BJ (cell line): ENCODE results near the gene TRMO. TPM values are rescaled to one million over a fixed set of nuclear protein-coding genes. Genes with fewer than 3 reads are reported as not detected.

Experiments used
- CTCF ChIA-PET: fragments of 350-600 bp; formaldehyde crosslinking; extraction: SDS; loops from one replicate; lab custom pipeline; 2021; ENCODE audit warnings: antibody characterized with exemption, inconsistent platforms; lab: Yijun Ruan, JAX
- POLR2A ChIA-PET: fragments of 300-600 bp; sonication (Branson Sonifier 250); formaldehyde crosslinking; extraction: SDS; loops from one replicate; lab custom pipeline; 2021; ENCODE audit warnings: antibody characterized with exemption; lab: Charles Lee
- DNase-seq: peaks from one replicate; pipeline ENCODE4 v3.0.0-alpha.2; 2011; ENCODE audit warnings: low read depth
- H3K27me3 ChIP-seq: 2 replicates; pipeline ENCODE4 v1.6.0; 2011; ENCODE audit warnings: low read length; ENCODE audit not compliant: control insufficient read depth, insufficient read depth
- H3K36me3 ChIP-seq: 2 replicates; pipeline ENCODE4 v1.5.1; 2011; ENCODE audit warnings: low read length; ENCODE audit not compliant: control insufficient read depth, insufficient read depth
- H3K4me3 ChIP-seq: 2 replicates; pipeline ENCODE4 v1.5.1; 2011; ENCODE audit warnings: low read depth, mild to moderate bottlenecking, control low read depth, low read length
- polyA plus RNA-seq: library from polyadenylated mRNA; depleted of rRNA; stranded (reverse); fragments of >200 nt; gene quantifications from 2 replicates; pipeline ENCODE4 v1.2.3, GENCODE V29; 2011
- TF ChIP-seq, protein P1 (sequence below): IDR thresholded peaks from 2 replicates; pipeline ENCODE4 v1.5.1; 2011; ENCODE audit warnings: low read depth, mild to moderate bottlenecking, control low read depth, inconsistent platforms, low read length, moderate library complexity; ENCODE audit not compliant: insufficient read depth

The TRMO gene
- polyA plus RNA-seq, 1 experiment, result 11.2 TPM

DNA sequence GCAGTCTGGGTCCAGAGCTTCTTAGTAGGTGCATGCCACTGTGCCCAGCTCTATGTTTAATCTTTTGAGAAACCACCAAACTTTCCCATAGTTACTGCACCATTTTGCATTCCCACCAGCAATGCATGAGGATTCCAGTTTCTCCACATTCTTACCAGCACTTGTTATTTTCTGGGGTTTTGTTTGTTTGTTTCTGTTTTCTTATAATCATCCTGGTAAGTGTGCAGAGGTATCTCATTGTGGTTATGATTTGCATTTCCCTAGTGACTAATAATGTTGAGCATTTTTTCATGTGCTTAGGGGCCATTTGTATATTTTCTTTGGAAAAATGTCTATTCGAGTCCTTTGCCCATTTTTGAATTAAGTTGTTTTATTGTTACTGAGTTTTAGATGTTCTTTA lies 57.9 kb downstream of the TRMO start:
- ChIA-PET POLR2A (interaction anchor here (0.7 to 0.8 kb wide), 2 partner anchors 158 to 192 kb away, joined by 3 read pairs; no protein-coding TSS in a partner anchor), CTCF (interaction anchor here (0.6 to 0.7 kb wide), 2 partner anchors 14 to 128 kb away, joined by 3 read pairs; no protein-coding TSS in a partner anchor)
- H3K36me3 ChIP-seq, result no peaks in the 10 kb centered on the region
- no peak for DNase-seq
- TF ChIP-seq, protein P1, sequence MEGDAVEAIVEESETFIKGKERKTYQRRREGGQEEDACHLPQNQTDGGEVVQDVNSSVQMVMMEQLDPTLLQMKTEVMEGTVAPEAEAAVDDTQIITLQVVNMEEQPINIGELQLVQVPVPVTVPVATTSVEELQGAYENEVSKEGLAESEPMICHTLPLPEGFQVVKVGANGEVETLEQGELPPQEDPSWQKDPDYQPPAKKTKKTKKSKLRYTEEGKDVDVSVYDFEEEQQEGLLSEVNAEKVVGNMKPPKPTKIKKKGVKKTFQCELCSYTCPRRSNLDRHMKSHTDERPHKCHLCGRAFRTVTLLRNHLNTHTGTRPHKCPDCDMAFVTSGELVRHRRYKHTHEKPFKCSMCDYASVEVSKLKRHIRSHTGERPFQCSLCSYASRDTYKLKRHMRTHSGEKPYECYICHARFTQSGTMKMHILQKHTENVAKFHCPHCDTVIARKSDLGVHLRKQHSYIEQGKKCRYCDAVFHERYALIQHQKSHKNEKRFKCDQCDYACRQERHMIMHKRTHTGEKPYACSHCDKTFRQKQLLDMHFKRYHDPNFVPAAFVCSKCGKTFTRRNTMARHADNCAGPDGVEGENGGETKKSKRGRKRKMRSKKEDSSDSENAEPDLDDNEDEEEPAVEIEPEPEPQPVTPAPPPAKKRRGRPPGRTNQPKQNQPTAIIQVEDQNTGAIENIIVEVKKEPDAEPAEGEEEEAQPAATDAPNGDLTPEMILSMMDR, result no peak
- H3K4me3 ChIP-seq, result no peak overlapping the region
- peaks cover 26% of the 10 kb centered on the region for H3K27me3 ChIP-seq

- no peak overlapping the region for H3K4me3 ChIP-seq
- DNase-seq, result no peak
- ChIA-PET CTCF (interaction anchor here (0.5 kb wide), 1 partner anchor 39 kb away, joined by 4 read pairs; no protein-coding TSS in a partner anchor), POLR2A (no interaction called here)
- H3K36me3 ChIP-seq, result no peaks in the 10 kb centered on the region
- H3K27me3 ChIP-seq, result peaks cover 35% of the 10 kb centered on the region
- TF ChIP-seq, protein P1, result no peak
Observed at GRCh38 chr9:97863314-97863713, 59.0 kb downstream of the TRMO start.

DNA sequence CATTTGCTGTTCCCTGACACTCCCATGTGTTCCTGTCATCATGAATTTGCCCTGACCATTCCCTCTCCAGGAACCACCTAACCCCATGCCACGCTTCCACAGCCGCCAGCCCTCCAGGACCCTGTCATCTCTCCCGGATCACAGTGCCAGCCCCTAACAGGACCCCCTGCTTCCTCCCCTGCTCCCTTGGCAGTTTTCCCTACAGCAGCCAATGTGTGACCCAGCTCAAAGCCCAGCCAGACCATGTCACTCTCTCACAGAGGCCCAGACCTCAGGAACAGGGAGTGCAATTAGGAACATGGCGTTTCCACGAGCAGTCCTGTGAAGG lies 61.2 kb downstream of the TRMO start:
- no peak overlapping the region for H3K4me3 ChIP-seq
- ChIA-PET CTCF (interaction anchor here (1.0 kb wide), 1 partner anchor 124 kb away, joined by 3 read pairs; no protein-coding TSS in a partner anchor), POLR2A (no interaction called here)
- no peaks in the 10 kb centered on the region for H3K36me3 ChIP-seq
- no peak for DNase-seq
- peaks cover 54% of the 10 kb centered on the region for H3K27me3 ChIP-seq
- TF ChIP-seq, protein P1, result no peak

DNA sequence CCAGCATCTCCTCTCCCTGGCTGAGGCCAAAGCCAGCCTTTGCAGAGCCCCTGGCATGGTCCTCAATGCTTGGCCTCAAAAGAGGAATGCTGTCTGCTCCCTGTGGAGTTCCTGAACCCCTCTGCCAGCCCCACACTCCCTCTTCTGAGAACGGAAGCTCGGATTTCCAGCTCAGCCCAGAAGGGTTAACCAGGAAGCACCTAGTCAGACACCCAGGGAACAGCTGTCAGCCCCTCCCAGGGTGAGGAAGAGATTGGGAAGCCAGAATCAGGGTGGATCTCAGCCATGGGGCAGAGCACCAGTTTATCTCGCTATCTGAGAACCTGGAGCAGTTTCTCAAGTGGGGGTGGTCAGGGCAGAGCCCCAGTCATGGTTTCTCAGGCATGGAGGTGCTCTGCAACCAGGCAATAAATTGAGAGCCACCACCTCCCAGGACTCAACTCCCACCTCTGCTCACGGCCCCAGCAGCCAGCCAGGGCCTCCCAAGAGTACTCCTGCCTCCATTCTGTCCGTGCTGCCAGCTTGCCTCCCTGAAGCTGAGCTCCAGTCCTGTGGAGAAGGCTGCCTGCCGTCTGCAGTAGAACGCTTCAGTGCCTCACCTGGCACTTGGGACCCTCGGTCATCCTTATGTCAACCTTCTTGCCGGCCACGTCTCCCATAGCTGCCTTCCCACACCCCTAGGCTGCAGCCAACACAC lies 61.7 kb downstream of the TRMO start:
- ChIA-PET POLR2A (no interaction called here), CTCF (interaction anchor here (1.0 kb wide), 1 partner anchor 123 kb away, joined by 3 read pairs; no protein-coding TSS in a partner anchor)
- H3K27me3 ChIP-seq, result peaks cover 57% of the 10 kb centered on the region
- no peak overlapping the region for H3K4me3 ChIP-seq
- no peaks in the 10 kb centered on the region for H3K36me3 ChIP-seq
- TF ChIP-seq, protein P1, result no peak
- no peak for DNase-seq

GRCh38 chr9:97859346-97859745 lies 63.0 kb downstream of the TRMO start:
- Histone ChIP-seq H3K36me3 (no peaks in the 10 kb centered on the region), H3K27me3 (peaks cover 64% of the 10 kb centered on the region), H3K4me3 (no peak overlapping the region)
- no peak for DNase-seq
- CTCF ChIA-PET, result interaction anchor here (1.5 kb wide), 1 partner anchor 31 kb away, joined by 4 read pairs; no protein-coding TSS in a partner anchor
- POLR2A ChIA-PET, result no interaction called here
- TF ChIP-seq, protein P1, result no peak
